ENCODE results near the gene ECHS1.

Gene ECHS1

GRCh38 chr10:133354672-133355240, 18.4 kb downstream of the ECHS1 start:
- Histone ChIP-seq H3K9me3 (replicated peaks; ENCODE audit: low read length) (no peaks in the 10 kb centered on the region), H3K27me3 (ENCODE audit: control insufficient read depth, insufficient read depth, low read length) (peaks cover 3% of the 10 kb centered on the region), H3K4me1 (ENCODE audit: control insufficient read depth, insufficient read depth, low read length) (peaks cover 17% of the 10 kb centered on the region), H3K36me3 (ENCODE audit: insufficient read depth, low read length) (no peaks in the 10 kb centered on the region), H3K4me2 (ENCODE audit: low read length) (no peak overlapping the region), H3K9ac (ENCODE audit: low read depth, low read length) (no peak overlapping the region), H3K4me3 (ENCODE audit: low read length) (no peak overlapping the region)

GRCh38 chr10:133353988-133354605, 19.1 kb downstream of the ECHS1 start:
- Histone ChIP-seq H3K4me3 (ENCODE audit: low read length) (no peak overlapping the region), H3K4me1 (ENCODE audit: control insufficient read depth, insufficient read depth, low read length) (peaks cover 17% of the 10 kb centered on the region), H3K4me2 (ENCODE audit: low read length) (no peak overlapping the region), H3K27me3 (ENCODE audit: control insufficient read depth, insufficient read depth, low read length) (peaks cover 3% of the 10 kb centered on the region), H3K9me3 (replicated peaks; ENCODE audit: low read length) (no peaks in the 10 kb centered on the region), H3K36me3 (ENCODE audit: insufficient read depth, low read length) (no peaks in the 10 kb centered on the region), H3K9ac (ENCODE audit: low read depth, low read length) (no peak overlapping the region)

- Histone ChIP-seq H3K36me3 (ENCODE audit: insufficient read depth, low read length) (no peaks in the 10 kb centered on the region), H3K4me1 (ENCODE audit: control insufficient read depth, insufficient read depth, low read length) (peaks cover 17% of the 10 kb centered on the region), H3K4me3 (ENCODE audit: low read length) (no peak overlapping the region)
Observed at GRCh38 chr10:133353202-133353959, 19.8 kb downstream of the ECHS1 start.

GRCh38 chr10:133351408-133352318, 21.5 kb downstream of the ECHS1 start:
- no peaks in the 10 kb centered on the region for H3K36me3 ChIP-seq (ENCODE audit: insufficient read depth, low read length)
- no peak overlapping the region for H3K9ac ChIP-seq (ENCODE audit: low read depth, low read length)
- no peak overlapping the region for H3K4me3 ChIP-seq (ENCODE audit: low read length)
- peaks cover 6% of the 10 kb centered on the region for H3K4me1 ChIP-seq (ENCODE audit: control insufficient read depth, insufficient read depth, low read length)
- H3K4me2 ChIP-seq (ENCODE audit: low read length) = no peak overlapping the region
- H3K9me3 ChIP-seq (replicated peaks; ENCODE audit: low read length) = no peaks in the 10 kb centered on the region
- H3K27me3 ChIP-seq (ENCODE audit: control insufficient read depth, insufficient read depth, low read length) = peaks cover 3% of the 10 kb centered on the region

More at GRCh38 chr10:133353202-133353959, 19.8 kb downstream of the ECHS1 start:
- Histone ChIP-seq H3K9ac (ENCODE audit: low read depth, low read length) (no peak overlapping the region), H3K4me2 (ENCODE audit: low read length) (no peak overlapping the region), H3K27me3 (ENCODE audit: control insufficient read depth, insufficient read depth, low read length) (peaks cover 3% of the 10 kb centered on the region), H3K9me3 (replicated peaks; ENCODE audit: low read length) (no peaks in the 10 kb centered on the region)

- H3K9me3 ChIP-seq (replicated peaks; ENCODE audit: low read length) = no peaks in the 10 kb centered on the region
- peaks cover 3% of the 10 kb centered on the region for H3K27me3 ChIP-seq (ENCODE audit: control insufficient read depth, insufficient read depth, low read length)
- no peaks in the 10 kb centered on the region for H3K36me3 ChIP-seq (ENCODE audit: insufficient read depth, low read length)
- no peak overlapping the region for H3K4me2 ChIP-seq (ENCODE audit: low read length)
- no peak overlapping the region for H3K4me3 ChIP-seq (ENCODE audit: low read length)
- no peaks in the 10 kb centered on the region for H3K4me1 ChIP-seq (ENCODE audit: control insufficient read depth, insufficient read depth, low read length)
- H3K9ac ChIP-seq (ENCODE audit: low read depth, low read length) = no peak overlapping the region
Observed at GRCh38 chr10:133350950-133351329, 22.2 kb downstream of the ECHS1 start.

- H3K9ac ChIP-seq (ENCODE audit: low read depth, low read length) = no peak overlapping the region
- H3K4me2 ChIP-seq (ENCODE audit: low read length) = no peak overlapping the region
- peaks cover 6% of the 10 kb centered on the region for H3K27me3 ChIP-seq (ENCODE audit: control insufficient read depth, insufficient read depth, low read length)
- H3K9me3 ChIP-seq (replicated peaks; ENCODE audit: low read length) = no peaks in the 10 kb centered on the region
- no peaks in the 10 kb centered on the region for H3K4me1 ChIP-seq (ENCODE audit: control insufficient read depth, insufficient read depth, low read length)
- H3K4me3 ChIP-seq (ENCODE audit: low read length) = no peak overlapping the region
- H3K36me3 ChIP-seq (ENCODE audit: insufficient read depth, low read length) = no peaks in the 10 kb centered on the region
Observed at GRCh38 chr10:133350283-133350949, 22.7 kb downstream of the ECHS1 start.

GRCh38 chr10:133349577-133350011, 23.6 kb downstream of the ECHS1 start:
- H3K9me3 ChIP-seq (replicated peaks; ENCODE audit: low read length) = no peaks in the 10 kb centered on the region
- H3K4me2 ChIP-seq (ENCODE audit: low read length) = no peak overlapping the region
- no peak overlapping the region for H3K4me3 ChIP-seq (ENCODE audit: low read length)
- H3K4me1 ChIP-seq (ENCODE audit: control insufficient read depth, insufficient read depth, low read length) = no peaks in the 10 kb centered on the region
- no peaks in the 10 kb centered on the region for H3K36me3 ChIP-seq (ENCODE audit: insufficient read depth, low read length)
- peaks cover 14% of the 10 kb centered on the region for H3K27me3 ChIP-seq (ENCODE audit: control insufficient read depth, insufficient read depth, low read length)
- H3K9ac ChIP-seq (ENCODE audit: low read depth, low read length) = no peak overlapping the region

GRCh38 chr10:133349160-133349568, 24.0 kb downstream of the ECHS1 start:
- Histone ChIP-seq H3K36me3 (ENCODE audit: insufficient read depth, low read length) (no peaks in the 10 kb centered on the region), H3K4me3 (ENCODE audit: low read length) (no peak overlapping the region), H3K9me3 (replicated peaks; ENCODE audit: low read length) (no peaks in the 10 kb centered on the region), H3K4me2 (ENCODE audit: low read length) (no peak overlapping the region), H3K27me3 (ENCODE audit: control insufficient read depth, insufficient read depth, low read length) (peaks cover 18% of the 10 kb centered on the region), H3K4me1 (ENCODE audit: control insufficient read depth, insufficient read depth, low read length) (no peaks in the 10 kb centered on the region), H3K9ac (ENCODE audit: low read depth, low read length) (no peak overlapping the region)

GRCh38 chr10:133347710-133348517, 25.2 kb downstream of the ECHS1 start:
- peaks cover 26% of the 10 kb centered on the region for H3K27me3 ChIP-seq (ENCODE audit: control insufficient read depth, insufficient read depth, low read length)
- no peak overlapping the region for H3K4me2 ChIP-seq (ENCODE audit: low read length)
- no peak overlapping the region for H3K4me3 ChIP-seq (ENCODE audit: low read length)
- no peaks in the 10 kb centered on the region for H3K36me3 ChIP-seq (ENCODE audit: insufficient read depth, low read length)
- H3K9ac ChIP-seq (ENCODE audit: low read depth, low read length) = no peak overlapping the region
- H3K9me3 ChIP-seq (replicated peaks; ENCODE audit: low read length) = no peaks in the 10 kb centered on the region
- H3K4me1 ChIP-seq (ENCODE audit: control insufficient read depth, insufficient read depth, low read length) = no peaks in the 10 kb centered on the region

- Histone ChIP-seq H3K4me3 (ENCODE audit: low read length) (no peak overlapping the region), H3K4me2 (ENCODE audit: low read length) (no peak overlapping the region), H3K27me3 (ENCODE audit: control insufficient read depth, insufficient read depth, low read length) (peaks cover 31% of the 10 kb centered on the region), H3K4me1 (ENCODE audit: control insufficient read depth, insufficient read depth, low read length) (no peaks in the 10 kb centered on the region), H3K9ac (ENCODE audit: low read depth, low read length) (no peak overlapping the region), H3K36me3 (ENCODE audit: insufficient read depth, low read length) (no peaks in the 10 kb centered on the region), H3K9me3 (replicated peaks; ENCODE audit: low read length) (no peaks in the 10 kb centered on the region)
Observed at GRCh38 chr10:133346413-133346812, 26.7 kb downstream of the ECHS1 start.

Data from skeletal muscle satellite cell (primary cell).